Chondrocyte (in vitro differentiated cells): Measurements from ENCODE around the gene CFAP206. TPM values are rescaled to one million over a fixed set of nuclear protein-coding genes. Genes with fewer than 3 reads are reported as not detected.

Source experiments
- DNase-seq: peaks from one replicate; pipeline ENCODE4 v3.0.0; 2021; ENCODE audit warnings: mixed read lengths, low spot score
- H3K27ac Mint-ChIP-seq: one replicate; pipeline ENCODE4 v1.8.0; 2021; ENCODE audit warnings: mild to moderate bottlenecking, moderate library complexity, mixed read lengths; ENCODE audit not compliant: unreplicated experiment
- H3K27me3 Mint-ChIP-seq: 2 replicates; pipeline ENCODE4 v1.8.0; 2021; ENCODE audit warnings: low read depth, mixed read lengths
- H3K36me3 Mint-ChIP-seq: 2 replicates; pipeline ENCODE4 v1.8.0; 2021; ENCODE audit warnings: low read depth, mixed read lengths
- H3K4me1 Mint-ChIP-seq: 2 replicates; pipeline ENCODE4 v1.8.0; 2021; ENCODE audit warnings: low read depth, mild to moderate bottlenecking, mixed read lengths
- H3K4me3 Mint-ChIP-seq: one replicate; pipeline ENCODE4 v1.8.0; 2021; ENCODE audit warnings: mild to moderate bottlenecking, moderate library complexity, mixed read lengths; ENCODE audit not compliant: unreplicated experiment
- H3K9me3 Mint-ChIP-seq: 2 replicates; pipeline ENCODE4 v1.8.0; 2021; ENCODE audit warnings: low read depth, mixed read lengths
- total RNA-seq: library from RNA; stranded (reverse); gene quantifications from 3 replicates; pipeline ENCODE4 v1.2.1, GENCODE V29; 2021
- TF ChIP-seq, protein P1 (sequence below): fragments of 200-600 bp; sonication (generic); IDR thresholded peaks from 2 replicates; pipeline ENCODE4 v1.5.0; 2021; ENCODE audit warnings: antibody characterized with exemption, mild to moderate bottlenecking, moderate library complexity

The CFAP206 gene
- total RNA-seq, 1 donor from 2014 or later = 0.12 TPM

GRCh38 chr6:87436435-87436834 is 28.7 kb downstream of the CFAP206 start:
- Mint-ChIP-seq H3K27me3 (peaks cover 7% of the 10 kb centered on the region), H3K36me3 (no peaks in the 10 kb centered on the region), H3K4me3 (no peak overlapping the region), H3K27ac (no peak overlapping the region), H3K4me1 (no peaks in the 10 kb centered on the region), H3K9me3 (no peaks in the 10 kb centered on the region)
- DNase-seq = no peak
- TF ChIP-seq, protein P1, sequence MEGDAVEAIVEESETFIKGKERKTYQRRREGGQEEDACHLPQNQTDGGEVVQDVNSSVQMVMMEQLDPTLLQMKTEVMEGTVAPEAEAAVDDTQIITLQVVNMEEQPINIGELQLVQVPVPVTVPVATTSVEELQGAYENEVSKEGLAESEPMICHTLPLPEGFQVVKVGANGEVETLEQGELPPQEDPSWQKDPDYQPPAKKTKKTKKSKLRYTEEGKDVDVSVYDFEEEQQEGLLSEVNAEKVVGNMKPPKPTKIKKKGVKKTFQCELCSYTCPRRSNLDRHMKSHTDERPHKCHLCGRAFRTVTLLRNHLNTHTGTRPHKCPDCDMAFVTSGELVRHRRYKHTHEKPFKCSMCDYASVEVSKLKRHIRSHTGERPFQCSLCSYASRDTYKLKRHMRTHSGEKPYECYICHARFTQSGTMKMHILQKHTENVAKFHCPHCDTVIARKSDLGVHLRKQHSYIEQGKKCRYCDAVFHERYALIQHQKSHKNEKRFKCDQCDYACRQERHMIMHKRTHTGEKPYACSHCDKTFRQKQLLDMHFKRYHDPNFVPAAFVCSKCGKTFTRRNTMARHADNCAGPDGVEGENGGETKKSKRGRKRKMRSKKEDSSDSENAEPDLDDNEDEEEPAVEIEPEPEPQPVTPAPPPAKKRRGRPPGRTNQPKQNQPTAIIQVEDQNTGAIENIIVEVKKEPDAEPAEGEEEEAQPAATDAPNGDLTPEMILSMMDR = no peak

- Mint-ChIP-seq H3K4me1 (peaks cover 3% of the 10 kb centered on the region), H3K27ac (no peak overlapping the region), H3K4me3 (no peak overlapping the region), H3K27me3 (peaks cover 3% of the 10 kb centered on the region), H3K9me3 (peaks cover 11% of the 10 kb centered on the region), H3K36me3 (no peaks in the 10 kb centered on the region)
- TF ChIP-seq, protein P1 = no peak
- no peak for DNase-seq
These were observed 33.9 kb downstream of the CFAP206 start for GRCh38 chr6:87441711-87442110.

- Mint-ChIP-seq H3K4me1 (peaks cover 3% of the 10 kb centered on the region), H3K27me3 (peaks cover 3% of the 10 kb centered on the region), H3K27ac (no peak overlapping the region), H3K4me3 (no peak overlapping the region), H3K36me3 (no peaks in the 10 kb centered on the region), H3K9me3 (peaks cover 11% of the 10 kb centered on the region)
- TF ChIP-seq, protein P1 = no peak
- no peak for DNase-seq
These were observed 36.6 kb downstream of the CFAP206 start for GRCh38 chr6:87444362-87444761.

- peaks cover 7% of the 10 kb centered on the region for H3K9me3 Mint-ChIP-seq
- no peak overlapping the region for H3K27ac Mint-ChIP-seq
- TF ChIP-seq, protein P1 = no peak
- DNase-seq = no peak
- no peaks in the 10 kb centered on the region for H3K36me3 Mint-ChIP-seq
- H3K27me3 Mint-ChIP-seq = peaks cover 58% of the 10 kb centered on the region
- H3K4me1 Mint-ChIP-seq = no peaks in the 10 kb centered on the region
- H3K4me3 Mint-ChIP-seq = no peak overlapping the region
These were observed 57.3 kb downstream of the CFAP206 start for GRCh38 chr6:87465051-87465450.

DNA sequence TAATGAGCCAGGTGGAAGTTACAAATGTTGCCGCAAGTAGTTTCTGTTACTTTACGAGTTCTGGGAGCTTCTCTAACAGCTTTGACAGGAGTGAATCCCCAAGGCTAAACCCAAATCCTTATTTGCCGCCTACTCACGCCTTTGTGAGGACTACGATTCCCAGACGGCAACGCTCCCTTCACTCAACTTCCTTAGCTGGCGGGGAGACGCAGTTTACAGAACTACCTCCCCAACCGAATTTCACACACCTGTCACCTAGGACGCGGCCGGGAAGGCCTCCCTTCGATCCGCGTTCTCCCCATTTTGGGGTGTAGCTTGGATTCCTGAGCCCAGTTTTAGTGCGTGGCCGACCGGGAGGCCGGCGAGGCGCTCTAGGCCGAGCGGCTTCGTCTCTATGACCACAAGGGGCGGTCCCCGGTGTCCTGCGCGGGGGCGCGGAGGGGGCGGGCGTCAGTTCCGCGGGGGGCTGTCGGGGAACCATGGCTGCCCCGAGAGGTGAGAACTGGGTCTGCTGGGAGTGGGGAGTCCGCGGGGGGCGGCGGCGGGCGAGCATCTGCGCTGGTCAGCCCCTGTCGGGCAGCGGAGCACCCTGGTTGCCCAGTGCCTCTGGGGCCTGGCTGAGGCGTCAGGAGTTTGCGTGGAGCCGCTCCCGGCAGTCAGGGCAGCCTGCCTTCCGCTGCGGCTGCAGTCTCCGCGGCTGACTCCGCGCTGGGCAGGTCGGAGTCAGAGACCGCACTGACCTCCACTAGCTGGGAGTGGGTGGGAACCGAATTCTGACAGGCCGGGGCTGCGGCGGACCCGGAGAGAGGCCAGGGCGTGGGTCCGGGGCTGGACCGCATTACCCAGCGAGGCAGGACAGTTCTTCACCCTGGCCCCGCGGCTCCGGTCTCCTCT is 65.0 kb downstream of the CFAP206 start, which contains the start of gene SLC35A1:
TSS of gene SLC35A1 (plus strand) at position 450 of the 894 bp plus-strand sequence. CDS start at position 480, 30 bp downstream.
- TF ChIP-seq, protein P1 = peak; percentile 51
- H3K27ac Mint-ChIP-seq = peak within 1 kb of the TSS; percentile 97
- peaks cover 10% of the 10 kb centered on the region for H3K27me3 Mint-ChIP-seq
- peaks cover 17% of the 10 kb centered on the region for H3K4me1 Mint-ChIP-seq
- H3K9me3 Mint-ChIP-seq = no peaks in the 10 kb centered on the region
- peak within 1 kb of the TSS; percentile 98 for H3K4me3 Mint-ChIP-seq
- DNase-seq = peak; percentile 93
- H3K36me3 Mint-ChIP-seq = no peaks in the 10 kb centered on the region
